HepG2 (cell line): ENCODE measurements around the gene ISG20L2.

Experiments used
- HDAC2 ChIP-seq: sonication (generic); formaldehyde crosslinking; IDR thresholded peaks from 2 replicates; pipeline ENCODE4 v1.4.0; 2020; ENCODE audit warnings: missing genetic modification reagents
- HNRNPLL ChIP-seq: fragments of 200-400 bp; formaldehyde crosslinking; IDR thresholded peaks from 2 replicates; pipeline ENCODE4 v1.6.1; 2017; ENCODE audit warnings: mild to moderate bottlenecking, low read depth, low read length; ENCODE audit not compliant: poor library complexity, severe bottlenecking
- KAT7 ChIP-seq: IDR thresholded peaks from 2 replicates; pipeline ENCODE4 v1.6.1; 2018; ENCODE audit warnings: borderline replicate concordance, missing compliant biosample characterization
- POLR2A ChIP-seq, 2 experiments: IDR thresholded peaks; 2 replicates each; pipeline ENCODE4 v1.6.1; 2011; ENCODE audit warnings: low read depth in 2 of 2, low read length in 2 of 2, mild to moderate bottlenecking in 1 of 2, moderate library complexity in 1 of 2; ENCODE audit not compliant: insufficient read depth in 1 of 2
- POLR2AphosphoS2 ChIP-seq: IDR thresholded peaks from 2 replicates; pipeline ENCODE4 v1.6.1; 2011; ENCODE audit warnings: low read depth, low read length, improper control_type of control experiment
- SMC3 ChIP-seq: IDR thresholded peaks from 2 replicates; pipeline ENCODE4 v1.6.1; 2011; ENCODE audit warnings: low read length, improper control_type of control experiment
- TCF7 ChIP-seq: sonication (generic); IDR thresholded peaks from 2 replicates; pipeline ENCODE4 v1.6.1; 2016; ENCODE audit warnings: antibody characterized with exemption, low read depth
- ZNF549 ChIP-seq: sonication (generic); formaldehyde crosslinking; IDR thresholded peaks from 2 replicates; pipeline ENCODE4 v1.5.0; 2020; ENCODE audit warnings: missing genetic modification reagents
- ZNF747 ChIP-seq: sonication (generic); formaldehyde crosslinking; IDR thresholded peaks from 2 replicates; pipeline ENCODE4 v1.8.1; 2023; ENCODE audit warnings: missing genetic modification reagents, mild to moderate bottlenecking, borderline replicate concordance
- TF ChIP-seq, protein P1 (sequence below): sonication (generic); formaldehyde crosslinking; IDR thresholded peaks from 2 replicates; pipeline ENCODE4 v1.5.0; 2020; ENCODE audit warnings: mild to moderate bottlenecking, missing genetic modification reagents, borderline replicate concordance
- TF ChIP-seq, protein P2 (sequence below): sonication (generic); formaldehyde crosslinking; IDR thresholded peaks from 2 replicates; pipeline ENCODE4 v1.5.0; 2020; ENCODE audit warnings: missing genetic modification reagents
- TF ChIP-seq, protein P3 (sequence below): sonication (generic); formaldehyde crosslinking; IDR thresholded peaks from 2 replicates; pipeline ENCODE4 v1.4.0; 2020; ENCODE audit warnings: mild to moderate bottlenecking, missing genetic modification reagents
- TF ChIP-seq, protein P4 (sequence below): sonication (generic); formaldehyde crosslinking; IDR thresholded peaks from 2 replicates; pipeline ENCODE4 v1.5.0; 2020; ENCODE audit warnings: mild to moderate bottlenecking, missing genetic modification reagents, moderate library complexity

DNA sequence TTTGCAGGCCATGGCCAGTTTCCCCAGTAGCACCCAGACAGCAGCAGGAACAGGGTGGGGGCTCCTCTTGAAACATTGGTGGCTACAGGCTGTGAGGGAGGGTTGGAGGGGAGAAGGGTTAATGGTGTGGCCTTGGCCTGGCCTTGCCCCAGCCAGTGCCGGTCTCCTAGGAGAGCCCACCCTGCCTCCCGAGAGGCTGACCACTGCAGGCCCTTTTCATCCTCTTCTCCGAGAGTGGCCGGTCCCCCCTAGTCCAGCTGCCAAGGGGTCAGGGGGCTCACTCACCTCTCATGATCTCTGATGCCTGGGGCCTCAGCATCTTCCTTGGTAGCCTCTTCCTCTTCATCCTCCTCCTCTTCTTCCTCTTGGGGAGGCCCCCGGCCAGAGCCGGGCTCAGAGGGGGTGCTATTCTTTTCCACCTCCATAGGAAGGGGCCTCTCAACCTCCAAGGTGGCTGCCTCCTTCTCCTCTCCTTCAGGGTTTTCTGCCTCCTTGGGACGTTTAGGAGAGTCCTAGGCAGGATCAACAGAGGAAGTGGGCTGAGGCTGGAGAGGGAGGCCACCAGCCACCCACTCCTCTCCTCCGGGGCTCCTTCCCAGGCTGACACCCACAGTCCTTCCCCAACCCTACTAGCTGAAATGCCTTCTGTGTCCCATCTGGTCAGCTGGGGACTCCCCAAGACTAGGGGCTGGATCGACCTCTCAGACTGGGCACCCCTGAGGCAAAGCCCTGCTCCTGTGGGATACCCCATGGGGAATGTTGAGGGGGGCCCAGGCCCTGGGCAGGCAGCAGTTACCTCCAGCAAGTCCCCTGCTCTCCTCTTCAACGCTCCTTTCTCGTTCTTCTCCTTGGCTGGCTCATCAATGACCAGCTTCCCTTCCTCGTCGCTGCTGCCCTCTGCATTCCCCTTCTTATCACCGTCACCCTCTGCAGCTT is 15.1 kb upstream of the ISG20L2 start:
- TF ChIP-seq ZNF747 (CRISPR knock-in tag) (no peak), KAT7 (CRISPR knock-in tag) (no peak), POLR2A (IDR thresholded peaks at IDR 0.05; ENCODE audit: insufficient read depth in 1 of 2, low read depth in 2 of 2, low read length in 2 of 2) (no peak), TCF7 (no peak), SMC3 (no peak), ZNF549 (CRISPR knock-in tag) (no peak), HDAC2 (no peak), HNRNPLL (no peak), POLR2AphosphoS2 (no peak)
- TF ChIP-seq, protein P1, sequence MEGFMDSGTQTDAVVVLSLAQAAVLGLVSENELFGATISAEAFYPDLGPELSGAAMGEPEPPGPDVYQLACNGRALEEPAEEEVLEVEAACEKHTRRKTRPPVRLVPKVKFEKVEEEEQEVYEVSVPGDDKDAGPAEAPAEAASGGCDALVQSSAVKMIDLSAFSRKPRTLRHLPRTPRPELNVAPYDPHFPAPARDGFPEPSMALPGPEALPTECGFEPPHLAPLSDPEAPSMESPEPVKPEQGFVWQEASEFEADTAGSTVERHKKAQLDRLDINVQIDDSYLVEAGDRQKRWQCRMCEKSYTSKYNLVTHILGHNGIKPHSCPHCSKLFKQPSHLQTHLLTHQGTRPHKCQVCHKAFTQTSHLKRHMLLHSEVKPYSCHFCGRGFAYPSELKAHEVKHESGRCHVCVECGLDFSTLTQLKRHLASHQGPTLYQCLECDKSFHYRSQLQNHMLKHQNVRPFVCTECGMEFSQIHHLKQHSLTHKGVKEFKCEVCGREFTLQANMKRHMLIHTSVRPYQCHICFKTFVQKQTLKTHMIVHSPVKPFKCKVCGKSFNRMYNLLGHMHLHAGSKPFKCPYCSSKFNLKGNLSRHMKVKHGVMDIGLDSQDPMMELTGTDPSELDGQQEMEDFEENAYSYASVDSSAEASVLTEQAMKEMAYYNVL (CRISPR knock-in tag): no peak
- TF ChIP-seq, protein P2, sequence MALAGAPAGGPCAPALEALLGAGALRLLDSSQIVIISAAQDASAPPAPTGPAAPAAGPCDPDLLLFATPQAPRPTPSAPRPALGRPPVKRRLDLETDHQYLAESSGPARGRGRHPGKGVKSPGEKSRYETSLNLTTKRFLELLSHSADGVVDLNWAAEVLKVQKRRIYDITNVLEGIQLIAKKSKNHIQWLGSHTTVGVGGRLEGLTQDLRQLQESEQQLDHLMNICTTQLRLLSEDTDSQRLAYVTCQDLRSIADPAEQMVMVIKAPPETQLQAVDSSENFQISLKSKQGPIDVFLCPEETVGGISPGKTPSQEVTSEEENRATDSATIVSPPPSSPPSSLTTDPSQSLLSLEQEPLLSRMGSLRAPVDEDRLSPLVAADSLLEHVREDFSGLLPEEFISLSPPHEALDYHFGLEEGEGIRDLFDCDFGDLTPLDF: no peak
- TF ChIP-seq, protein P3, sequence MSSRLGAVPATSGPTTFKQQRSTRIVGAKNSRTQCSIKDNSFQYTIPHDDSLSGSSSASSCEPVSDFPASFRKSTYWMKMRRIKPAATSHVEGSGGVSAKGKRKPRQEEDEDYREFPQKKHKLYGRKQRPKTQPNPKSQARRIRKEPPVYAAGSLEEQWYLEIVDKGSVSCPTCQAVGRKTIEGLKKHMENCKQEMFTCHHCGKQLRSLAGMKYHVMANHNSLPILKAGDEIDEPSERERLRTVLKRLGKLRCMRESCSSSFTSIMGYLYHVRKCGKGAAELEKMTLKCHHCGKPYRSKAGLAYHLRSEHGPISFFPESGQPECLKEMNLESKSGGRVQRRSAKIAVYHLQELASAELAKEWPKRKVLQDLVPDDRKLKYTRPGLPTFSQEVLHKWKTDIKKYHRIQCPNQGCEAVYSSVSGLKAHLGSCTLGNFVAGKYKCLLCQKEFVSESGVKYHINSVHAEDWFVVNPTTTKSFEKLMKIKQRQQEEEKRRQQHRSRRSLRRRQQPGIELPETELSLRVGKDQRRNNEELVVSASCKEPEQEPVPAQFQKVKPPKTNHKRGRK (CRISPR knock-in tag): no peak
- TF ChIP-seq, protein P4, sequence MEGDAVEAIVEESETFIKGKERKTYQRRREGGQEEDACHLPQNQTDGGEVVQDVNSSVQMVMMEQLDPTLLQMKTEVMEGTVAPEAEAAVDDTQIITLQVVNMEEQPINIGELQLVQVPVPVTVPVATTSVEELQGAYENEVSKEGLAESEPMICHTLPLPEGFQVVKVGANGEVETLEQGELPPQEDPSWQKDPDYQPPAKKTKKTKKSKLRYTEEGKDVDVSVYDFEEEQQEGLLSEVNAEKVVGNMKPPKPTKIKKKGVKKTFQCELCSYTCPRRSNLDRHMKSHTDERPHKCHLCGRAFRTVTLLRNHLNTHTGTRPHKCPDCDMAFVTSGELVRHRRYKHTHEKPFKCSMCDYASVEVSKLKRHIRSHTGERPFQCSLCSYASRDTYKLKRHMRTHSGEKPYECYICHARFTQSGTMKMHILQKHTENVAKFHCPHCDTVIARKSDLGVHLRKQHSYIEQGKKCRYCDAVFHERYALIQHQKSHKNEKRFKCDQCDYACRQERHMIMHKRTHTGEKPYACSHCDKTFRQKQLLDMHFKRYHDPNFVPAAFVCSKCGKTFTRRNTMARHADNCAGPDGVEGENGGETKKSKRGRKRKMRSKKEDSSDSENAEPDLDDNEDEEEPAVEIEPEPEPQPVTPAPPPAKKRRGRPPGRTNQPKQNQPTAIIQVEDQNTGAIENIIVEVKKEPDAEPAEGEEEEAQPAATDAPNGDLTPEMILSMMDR (CRISPR knock-in tag): no peak
